Stomach (tissue), 4 donors: ENCODE results near the gene HNRNPAB.

Experiments used
- EP300 ChIP-seq: sonication (generic); formaldehyde crosslinking; IDR thresholded peaks from one replicate; pipeline ENCODE4 v1.6.1; 2017; ENCODE audit warnings: antibody characterized with exemption
- POLR2A ChIP-seq, 4 donors: fragments of 450-650 bp; IDR thresholded peaks; one replicate each; pipeline ENCODE4 v1.6.1; 2016; ENCODE audit warnings: antibody characterized with exemption in 4 of 4, control low read depth in 2 of 4, mild to moderate bottlenecking in 1 of 4, moderate library complexity in 1 of 4
- POLR2AphosphoS5 ChIP-seq, 3 donors: sonication (generic); formaldehyde crosslinking; IDR thresholded peaks; one replicate each; pipeline ENCODE4 v1.6.1; 2016; ENCODE audit warnings: antibody characterized with exemption in 3 of 3
- TF ChIP-seq, protein P1 (sequence below), 7 experiments: fragments of 450-650 bp in 4 of 7; fragments of 200-600 bp in 3 of 7; sonication (generic) in 3 of 7; IDR thresholded peaks; one replicate each; pipeline ENCODE4 v1.5.1; 2016 to 2019; ENCODE audit warnings: antibody characterized with exemption in 7 of 7, control low read depth in 2 of 7, mild to moderate bottlenecking in 1 of 7

- TF ChIP-seq, protein P1, sequence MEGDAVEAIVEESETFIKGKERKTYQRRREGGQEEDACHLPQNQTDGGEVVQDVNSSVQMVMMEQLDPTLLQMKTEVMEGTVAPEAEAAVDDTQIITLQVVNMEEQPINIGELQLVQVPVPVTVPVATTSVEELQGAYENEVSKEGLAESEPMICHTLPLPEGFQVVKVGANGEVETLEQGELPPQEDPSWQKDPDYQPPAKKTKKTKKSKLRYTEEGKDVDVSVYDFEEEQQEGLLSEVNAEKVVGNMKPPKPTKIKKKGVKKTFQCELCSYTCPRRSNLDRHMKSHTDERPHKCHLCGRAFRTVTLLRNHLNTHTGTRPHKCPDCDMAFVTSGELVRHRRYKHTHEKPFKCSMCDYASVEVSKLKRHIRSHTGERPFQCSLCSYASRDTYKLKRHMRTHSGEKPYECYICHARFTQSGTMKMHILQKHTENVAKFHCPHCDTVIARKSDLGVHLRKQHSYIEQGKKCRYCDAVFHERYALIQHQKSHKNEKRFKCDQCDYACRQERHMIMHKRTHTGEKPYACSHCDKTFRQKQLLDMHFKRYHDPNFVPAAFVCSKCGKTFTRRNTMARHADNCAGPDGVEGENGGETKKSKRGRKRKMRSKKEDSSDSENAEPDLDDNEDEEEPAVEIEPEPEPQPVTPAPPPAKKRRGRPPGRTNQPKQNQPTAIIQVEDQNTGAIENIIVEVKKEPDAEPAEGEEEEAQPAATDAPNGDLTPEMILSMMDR (IDR thresholded peaks at IDR 0.05), result no peak
- no peak for TF ChIP-seq EP300
- TF ChIP-seq POLR2AphosphoS5 (IDR thresholded peaks at IDR 0.05), result no peak
- TF ChIP-seq POLR2A (IDR thresholded peaks at IDR 0.05), result no peak
These were observed 11.1 kb downstream of the HNRNPAB start for GRCh38 chr5:178215280-178216002.
